ENCODE results near the gene TFAP2A.

The TFAP2A gene

GRCh38 chr6:10414756-10415616, at the start of gene TFAP2A:
TSS of gene TFAP2A (minus strand) at chr6:10415074. CDS start at chr6:10414991, 83 bp downstream.
- no peak for DNase-seq

- no peak for DNase-seq
Observed at GRCh38 chr6:10463491-10464481, 48.9 kb upstream of the TFAP2A start.

DNA sequence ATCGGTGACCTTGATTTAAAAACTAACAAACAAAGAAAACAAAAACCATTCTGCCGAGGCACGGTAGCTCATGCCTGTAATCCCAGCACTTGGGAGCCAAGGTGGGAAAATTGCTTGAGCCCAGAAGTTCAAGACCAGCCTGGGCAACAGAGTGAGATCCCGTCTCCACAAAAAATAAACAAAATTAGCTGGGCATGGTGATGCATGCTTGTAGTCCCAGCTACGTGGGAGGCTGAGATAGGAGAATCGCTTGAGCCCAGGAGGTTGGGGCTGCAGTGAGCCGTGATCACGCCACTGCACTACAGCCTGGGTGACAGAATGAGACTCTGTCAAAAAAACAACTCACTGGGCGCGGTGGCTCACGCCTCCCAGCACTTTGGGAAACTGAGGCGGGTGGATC, 48.2 kb upstream of the TFAP2A start:
- DNase-seq, result no peak

GRCh38 chr6:10461850-10462249, 47.0 kb upstream of the TFAP2A start:
- DNase-seq, result no peak

DNA sequence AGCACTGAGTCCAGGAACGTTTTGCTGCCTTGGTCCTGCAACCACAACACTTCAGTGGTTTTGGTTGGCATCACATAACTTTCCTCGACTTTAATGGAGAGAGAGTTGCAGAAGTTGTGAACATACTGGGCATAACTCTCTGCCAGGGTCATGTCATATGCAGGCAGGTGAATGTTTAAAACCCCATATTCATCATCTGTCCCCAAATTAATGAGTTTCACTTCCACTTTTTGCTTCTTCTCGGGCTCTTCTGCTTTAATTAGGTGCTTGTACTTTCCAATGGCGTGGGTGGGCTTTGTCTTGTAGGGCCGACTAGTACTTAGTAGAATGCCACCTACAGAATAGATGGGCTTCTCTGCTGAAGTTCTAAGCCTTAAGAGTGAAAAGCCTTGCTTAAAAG, 45.2 kb upstream of the TFAP2A start:
- DNase-seq, result no peak

- no peak for DNase-seq
Observed at GRCh38 chr6:10458287-10458686, 43.4 kb upstream of the TFAP2A start.

DNA sequence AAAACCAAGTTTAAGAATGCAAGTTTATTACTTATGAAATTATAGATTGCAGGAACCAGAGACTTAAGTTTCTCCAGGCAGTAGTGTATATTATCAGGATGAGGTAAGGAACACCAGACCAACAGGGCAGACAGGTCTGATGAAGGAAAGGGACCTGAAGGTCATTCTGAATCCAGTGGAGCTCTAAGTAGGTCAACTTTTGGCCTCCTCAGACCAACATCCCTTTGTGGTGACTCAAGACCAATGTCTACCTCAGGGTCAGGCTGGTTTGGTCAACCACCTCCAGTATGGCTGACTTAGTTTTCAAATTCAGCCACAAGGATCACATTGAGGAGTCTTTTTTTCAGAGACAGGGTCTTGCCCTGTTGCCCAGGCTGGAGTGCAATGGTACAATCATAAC, 38.7 kb upstream of the TFAP2A start:
- no peak for DNase-seq

DNA sequence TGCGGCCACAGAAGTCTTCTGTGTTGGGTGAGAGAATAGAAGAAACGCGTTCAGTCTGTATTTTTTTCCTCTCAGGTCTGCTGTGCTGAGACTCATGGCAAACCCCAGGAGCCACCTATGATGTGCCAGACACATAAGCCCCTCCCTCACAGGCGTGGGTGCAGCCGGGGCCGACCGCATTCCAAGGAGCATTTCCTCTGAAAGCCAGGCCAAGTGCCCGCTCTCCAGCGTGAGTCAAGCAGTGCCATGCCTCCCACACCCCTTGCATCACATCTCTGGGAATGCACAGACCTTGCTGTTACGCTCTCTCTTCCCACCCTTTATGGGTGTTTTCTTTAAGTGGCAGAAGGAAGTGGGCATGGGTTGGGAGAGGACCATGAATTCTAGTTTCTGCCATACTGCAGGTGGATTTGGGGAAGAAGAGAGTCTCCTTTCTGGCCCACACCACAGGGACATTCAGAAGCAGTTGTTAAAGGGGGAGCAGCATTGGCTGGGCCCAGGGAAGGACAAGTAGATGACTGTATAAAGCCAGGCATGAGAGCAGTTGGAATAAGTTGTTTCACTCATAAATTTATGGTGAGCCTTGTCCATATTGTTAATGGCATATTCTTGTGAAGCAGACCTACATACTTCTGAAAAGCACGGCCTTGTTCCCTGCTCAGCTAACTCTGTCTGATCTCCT, 37.1 kb upstream of the TFAP2A start:
- DNase-seq, result no peak

GRCh38 chr6:10451394-10451793, 36.5 kb upstream of the TFAP2A start:
- no peak for DNase-seq

- no peak for DNase-seq
Observed at GRCh38 chr6:10449751-10450150, 34.9 kb upstream of the TFAP2A start.

DNA sequence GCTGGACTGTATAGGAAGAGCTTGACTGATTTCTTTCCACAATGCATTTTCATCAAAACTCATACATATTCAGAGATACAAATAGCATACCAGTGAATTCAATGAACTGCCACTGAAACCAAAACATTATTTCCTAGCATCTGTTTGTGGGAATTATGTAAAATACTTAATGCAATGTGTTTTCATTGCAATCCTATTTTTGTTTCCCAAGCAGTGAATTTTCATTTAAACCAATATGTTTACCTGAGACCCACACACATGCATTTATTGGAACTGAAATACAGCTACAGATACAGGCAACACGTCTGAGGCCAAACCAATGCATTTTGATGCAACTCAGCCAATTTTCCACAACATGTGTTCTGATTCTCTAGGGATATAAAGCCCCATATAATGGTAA, 33.2 kb upstream of the TFAP2A start:
- no peak for DNase-seq

- no peak for DNase-seq
Observed at GRCh38 chr6:10446548-10446947, 31.7 kb upstream of the TFAP2A start.

GRCh38 chr6:10441655-10442009, 26.8 kb upstream of the TFAP2A start:
- no peak for DNase-seq

- DNase-seq, result no peak
Observed at GRCh38 chr6:10441004-10441654, 26.3 kb upstream of the TFAP2A start.

DNA sequence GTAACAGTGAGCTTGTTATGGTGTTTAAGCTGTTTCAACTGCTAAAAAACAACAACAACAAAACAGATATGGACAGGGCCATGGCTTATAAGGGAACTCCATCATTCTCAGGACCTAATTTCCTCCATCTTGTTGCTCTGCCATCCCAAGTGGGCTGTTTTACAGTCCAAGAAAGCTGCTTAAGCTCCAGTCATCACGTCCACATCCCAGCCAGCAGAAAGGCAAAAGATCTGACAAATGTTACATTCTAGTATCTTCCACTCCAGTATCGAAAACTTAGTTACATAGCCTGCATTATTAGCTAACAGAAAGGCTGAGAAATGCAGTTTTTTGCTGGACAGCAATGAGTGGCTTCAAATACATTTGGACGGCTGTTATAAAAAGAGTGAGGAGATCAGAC, 23.0 kb upstream of the TFAP2A start:
- DNase-seq, result no peak

DNA sequence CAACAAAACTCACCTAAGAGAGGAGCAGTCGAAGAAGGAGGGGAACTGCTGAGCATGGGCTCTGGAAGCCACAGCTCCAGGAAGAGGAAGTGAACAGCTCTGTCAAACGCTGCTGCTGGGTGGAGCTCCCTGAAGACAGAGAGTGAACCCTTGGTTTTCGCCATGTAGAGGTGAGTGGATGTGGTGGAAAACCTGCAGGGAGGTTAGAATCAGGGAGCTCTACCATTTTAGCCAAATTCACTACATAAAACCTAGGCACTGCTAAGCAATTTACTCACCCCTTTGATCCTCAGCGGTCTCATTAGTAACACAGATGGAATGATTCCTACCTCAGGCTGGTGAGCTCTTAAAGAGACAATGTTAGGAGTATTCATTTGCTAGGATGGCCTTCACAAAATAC, 19.4 kb upstream of the TFAP2A start:
- no peak for DNase-seq

DNA sequence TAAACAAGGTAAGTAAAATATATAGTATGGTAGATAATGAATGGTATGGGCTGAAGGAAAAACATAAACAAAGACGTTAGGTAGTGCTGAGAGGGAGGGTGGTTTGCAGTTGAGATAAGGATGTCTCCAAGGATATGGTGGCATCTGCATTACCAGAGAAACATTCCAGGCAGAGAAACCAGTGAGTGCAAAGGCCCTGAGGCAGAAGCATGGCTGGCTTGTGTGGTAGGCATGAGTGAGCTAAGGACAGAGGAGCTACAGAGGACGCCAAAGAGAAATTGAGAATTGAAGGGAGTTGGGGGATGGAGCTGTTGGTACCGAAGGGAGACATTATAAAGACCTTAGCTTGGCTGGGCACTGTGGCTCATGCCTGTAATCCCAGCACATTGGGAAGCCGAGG, 18.4 kb upstream of the TFAP2A start:
- DNase-seq, result no peak

DNA sequence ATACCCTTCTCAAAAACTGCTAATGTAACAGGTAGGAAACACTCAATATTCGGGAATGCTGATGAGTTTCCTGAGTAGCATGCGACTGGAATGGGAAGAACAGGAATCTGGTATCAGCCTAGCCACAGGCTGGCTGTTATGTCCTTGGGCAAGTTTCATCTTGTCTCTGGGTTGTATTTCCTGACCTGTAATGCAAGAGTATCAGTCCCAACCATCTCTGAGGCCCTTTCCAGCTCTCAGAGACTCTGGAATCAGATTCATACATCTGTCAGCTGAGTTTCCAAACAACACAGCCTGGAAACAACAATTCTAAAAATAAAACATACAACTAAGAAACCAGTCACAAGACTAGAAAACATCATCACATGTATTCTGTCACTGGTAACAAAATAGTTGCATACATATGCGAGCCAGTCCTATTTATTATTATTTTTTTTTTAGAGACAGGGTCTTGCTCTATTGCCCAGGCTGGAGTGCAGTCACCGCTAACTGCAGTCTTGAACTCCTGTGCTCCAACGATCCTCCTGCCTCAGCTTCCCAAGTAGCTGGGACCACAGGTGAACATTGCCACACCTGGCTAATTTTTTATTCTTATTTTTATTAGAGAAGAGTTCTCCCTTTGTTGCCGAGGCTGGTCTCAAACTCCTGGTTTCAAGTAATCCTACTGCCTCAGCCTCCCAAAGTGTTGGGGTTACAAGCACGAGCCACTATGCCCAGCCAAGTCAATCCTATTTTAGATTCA, 16.7 kb upstream of the TFAP2A start:
- DNase-seq, result no peak

DNA sequence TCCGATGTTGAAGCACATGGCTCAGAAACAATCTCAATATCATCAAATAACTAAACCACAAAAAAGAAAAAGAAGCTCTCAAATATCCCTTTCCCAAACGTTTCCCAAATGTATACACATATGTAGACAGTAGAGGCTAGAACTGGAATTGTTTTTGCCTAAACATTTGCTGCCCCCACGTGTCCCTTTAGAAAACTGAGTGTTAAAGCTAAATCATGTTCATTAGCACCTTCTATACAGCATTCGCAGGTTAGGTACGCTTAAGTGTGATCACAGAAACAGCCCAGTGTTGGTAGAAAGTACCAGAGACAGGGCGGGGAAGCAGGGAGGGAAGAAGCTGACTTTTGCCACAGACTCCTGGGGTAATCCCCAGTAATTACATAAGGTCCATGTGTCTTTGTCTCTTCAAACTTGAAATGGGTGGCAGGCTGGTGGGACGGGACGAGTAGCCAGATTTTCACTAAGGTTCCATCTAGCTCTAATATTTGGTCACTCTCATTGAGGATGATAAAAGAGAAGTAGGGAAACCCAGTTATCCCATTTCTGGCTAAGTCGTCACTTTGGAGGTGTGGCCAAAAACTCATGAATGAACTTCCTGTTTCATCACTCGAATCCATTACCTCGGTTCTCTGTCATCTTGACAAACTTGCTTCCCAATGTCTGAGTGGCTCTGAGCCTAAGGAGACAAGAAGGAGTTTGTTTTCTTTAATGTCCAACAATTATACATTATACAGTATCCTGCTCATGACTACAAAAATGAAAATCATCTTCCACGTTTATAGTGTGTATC, 15.0 kb upstream of the TFAP2A start:
- peak; percentile 56 for DNase-seq

- no peak for DNase-seq
Observed at GRCh38 chr6:10426781-10427279, 12.0 kb upstream of the TFAP2A start.
